RPMI8226 (cell line): ENCODE data around the gene KRT75.
A peak's percentile ranks its signal among the peaks of the same experiment; 100 is the strongest.

ENCODE experiments used
- DNase-seq: peaks from one replicate; pipeline ENCODE4 v3.0.0-alpha.2; 2015

Gene KRT75

DNA sequence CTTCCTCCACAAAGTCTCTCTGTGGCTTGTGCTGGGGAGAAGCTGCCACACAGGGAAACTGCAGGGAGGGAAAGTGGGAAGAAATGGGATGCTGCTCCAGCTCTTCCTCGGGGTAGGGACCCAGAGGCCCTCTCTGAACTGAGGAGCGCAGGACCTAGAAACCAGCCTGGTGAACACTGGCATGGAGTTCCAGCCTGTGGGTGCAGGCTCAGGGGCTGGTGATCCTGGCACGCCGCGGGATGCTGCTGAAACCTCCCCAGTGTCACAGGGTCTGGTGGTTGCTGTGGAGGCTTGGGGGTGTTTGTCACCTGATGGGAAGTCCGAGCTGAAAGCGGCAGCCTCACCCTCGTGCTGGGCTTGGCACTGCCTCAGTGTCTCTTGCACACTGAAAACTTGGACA, 5.2 kb upstream of the KRT75 start:
- no peak for DNase-seq

GRCh38 chr12:52438305-52439301, 4.4 kb upstream of the KRT75 start:
- no peak for DNase-seq

DNA sequence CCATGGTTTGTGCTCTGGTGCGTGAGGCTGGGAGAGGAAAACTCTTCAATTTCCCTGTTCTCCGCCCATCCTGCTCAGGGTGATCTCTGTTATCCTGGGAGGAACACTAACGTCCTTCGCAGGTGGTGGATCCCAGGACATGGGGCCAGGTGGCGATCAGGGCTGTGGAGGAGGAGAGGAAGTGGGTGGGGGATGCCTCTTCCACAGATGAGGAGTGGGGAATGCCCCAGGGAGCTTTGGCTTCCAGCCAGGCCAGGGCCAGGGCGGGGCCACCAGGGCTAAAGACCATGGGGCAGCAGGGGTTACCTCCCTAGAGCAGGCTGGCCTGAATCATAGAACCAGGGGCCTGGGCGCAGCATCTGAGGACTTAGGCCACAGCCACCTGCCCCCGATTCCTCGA, 3.3 kb upstream of the KRT75 start:
- no peak for DNase-seq

DNA sequence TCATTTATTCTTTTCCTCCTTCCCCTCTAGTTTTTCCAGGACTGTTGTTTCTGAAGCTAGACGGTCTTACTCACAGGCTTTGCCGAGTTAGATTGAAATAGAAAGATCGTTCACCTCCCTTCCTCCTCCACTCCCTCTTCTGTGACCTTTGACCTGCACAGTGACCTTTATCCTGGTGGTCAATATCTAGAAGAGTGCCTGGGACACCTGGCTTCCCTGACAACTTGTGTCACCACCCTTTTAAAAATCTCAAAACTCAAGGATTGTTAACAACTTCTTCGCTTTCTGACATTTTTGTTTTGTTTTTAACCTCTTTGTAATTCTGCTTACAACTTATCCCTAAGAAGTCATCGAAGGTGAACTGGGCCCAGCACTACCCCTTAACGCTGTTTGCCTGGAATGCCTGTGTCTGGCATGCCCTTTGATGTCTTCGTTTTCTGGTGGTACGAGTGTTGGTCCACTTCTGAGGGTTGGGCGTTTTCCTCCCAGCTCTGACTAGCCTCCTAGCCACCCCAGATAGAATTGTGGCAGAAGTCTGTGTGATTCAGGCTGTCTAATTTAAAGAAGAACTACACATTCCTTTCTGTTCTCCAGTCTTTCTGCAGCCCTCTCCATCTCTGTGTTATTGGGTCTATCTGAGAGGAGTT, 2.8 kb upstream of the KRT75 start:
- no peak for DNase-seq

DNA sequence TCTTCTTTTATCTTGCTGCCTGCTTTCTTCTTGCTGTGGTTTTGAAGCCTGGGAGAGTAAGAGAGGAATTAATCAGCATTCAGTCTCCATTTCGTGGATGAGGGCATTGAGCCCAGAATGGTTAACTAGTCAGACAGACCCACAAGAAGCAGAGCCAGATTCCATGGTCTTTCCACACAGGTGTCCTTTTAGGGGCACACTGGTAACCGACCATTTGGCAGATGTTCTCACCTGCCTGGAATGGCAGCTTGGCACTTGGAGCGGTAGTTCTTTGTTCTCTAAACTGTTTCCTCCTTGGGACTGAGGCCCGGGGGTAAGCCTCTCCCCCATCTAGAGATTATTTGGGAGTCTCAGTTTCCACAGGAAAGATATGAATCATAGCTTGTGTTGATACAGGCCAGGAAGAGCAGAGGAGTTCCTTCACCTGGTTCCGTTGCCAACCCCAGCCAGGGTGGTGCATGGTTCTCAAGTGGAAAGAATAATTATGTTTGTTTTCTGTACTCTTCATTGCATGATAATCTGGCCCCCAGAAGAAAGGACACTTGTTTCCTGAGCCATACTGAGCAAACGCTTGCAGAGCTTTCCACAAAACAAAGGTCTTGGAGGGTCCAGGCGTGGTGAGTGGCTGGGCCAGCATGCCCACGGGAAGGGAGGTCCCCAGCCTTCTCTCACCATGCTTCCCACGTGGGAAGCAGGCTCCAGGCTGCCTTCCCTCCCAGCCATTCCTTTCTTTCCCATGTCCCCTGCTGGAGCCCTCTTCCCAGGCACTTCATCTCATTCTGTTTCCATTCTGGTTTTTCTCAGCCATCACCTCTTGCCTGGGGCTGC, 2.0 kb upstream of the KRT75 start:
- no peak for DNase-seq

GRCh38 chr12:52435659-52435999, 1.5 kb upstream of the KRT75 start:
- DNase-seq = no peak

DNA sequence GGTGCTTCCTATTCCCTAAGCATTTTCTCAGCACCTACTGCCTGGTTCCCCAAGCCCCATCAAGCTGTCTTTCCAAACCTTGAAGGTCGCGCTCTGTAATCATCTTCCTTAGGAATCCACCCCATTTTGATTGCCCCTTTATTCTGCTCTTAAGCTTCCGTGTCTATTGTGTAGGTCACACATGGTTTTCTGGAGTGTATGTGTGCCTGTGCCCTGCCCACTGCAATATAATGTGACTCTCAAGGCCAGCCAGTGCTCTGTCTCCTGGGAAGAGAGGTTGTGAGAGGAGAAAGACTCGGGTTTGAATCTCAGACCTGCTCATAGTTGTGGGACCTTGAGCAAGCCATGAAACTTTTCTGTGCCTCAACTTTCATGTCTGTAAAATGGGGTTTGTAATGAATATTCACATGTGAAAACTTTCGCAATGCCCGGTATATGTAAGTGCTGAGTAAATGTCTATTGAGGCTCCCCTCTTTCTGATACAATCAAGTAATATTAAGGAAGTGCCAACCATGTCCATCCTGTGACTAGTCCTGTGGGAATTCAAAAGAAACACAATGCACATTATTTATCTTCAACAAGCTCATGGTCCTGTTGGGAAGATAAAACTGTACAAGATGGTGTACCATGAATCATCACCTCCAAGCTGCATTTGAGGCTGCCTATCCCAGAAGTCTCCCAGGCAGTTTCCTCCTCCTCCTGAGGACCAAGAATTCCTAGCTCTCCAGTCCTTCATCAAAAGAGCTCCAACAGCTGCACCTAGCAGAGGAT, 774 bp upstream of the KRT75 start:
- DNase-seq = no peak

- no peak for DNase-seq
Observed at GRCh38 chr12:52433501-52434080, 580 bp downstream of the KRT75 start.

GRCh38 chr12:52432559-52433207, 1.5 kb downstream of the KRT75 start:
- DNase-seq = no peak

- peak; percentile 60 for DNase-seq
Observed at GRCh38 chr12:52428121-52428520, 6.0 kb downstream of the KRT75 start.

DNA sequence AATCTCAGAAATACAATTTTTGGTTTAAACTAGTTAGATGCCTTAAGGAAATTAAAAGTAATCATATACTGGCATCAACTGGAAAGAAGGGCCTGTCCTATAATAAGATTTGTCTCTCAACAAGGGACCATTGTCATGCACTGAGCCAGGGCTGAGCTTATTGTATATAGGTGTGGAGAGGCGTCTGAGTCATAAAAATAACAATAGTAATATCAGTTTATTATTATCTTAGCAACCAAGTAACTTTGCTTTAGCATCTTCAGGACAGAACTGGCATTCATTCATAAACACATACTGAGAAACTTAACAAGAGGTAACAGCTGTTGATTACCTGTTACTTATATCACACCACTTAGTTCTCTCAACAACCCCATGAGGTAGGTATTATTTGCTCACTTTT, 7.1 kb downstream of the KRT75 start:
- DNase-seq = no peak

GRCh38 chr12:52426034-52426433, 8.1 kb downstream of the KRT75 start:
- DNase-seq = no peak

- no peak for DNase-seq
Observed at GRCh38 chr12:52425466-52425865, 8.7 kb downstream of the KRT75 start.

DNA sequence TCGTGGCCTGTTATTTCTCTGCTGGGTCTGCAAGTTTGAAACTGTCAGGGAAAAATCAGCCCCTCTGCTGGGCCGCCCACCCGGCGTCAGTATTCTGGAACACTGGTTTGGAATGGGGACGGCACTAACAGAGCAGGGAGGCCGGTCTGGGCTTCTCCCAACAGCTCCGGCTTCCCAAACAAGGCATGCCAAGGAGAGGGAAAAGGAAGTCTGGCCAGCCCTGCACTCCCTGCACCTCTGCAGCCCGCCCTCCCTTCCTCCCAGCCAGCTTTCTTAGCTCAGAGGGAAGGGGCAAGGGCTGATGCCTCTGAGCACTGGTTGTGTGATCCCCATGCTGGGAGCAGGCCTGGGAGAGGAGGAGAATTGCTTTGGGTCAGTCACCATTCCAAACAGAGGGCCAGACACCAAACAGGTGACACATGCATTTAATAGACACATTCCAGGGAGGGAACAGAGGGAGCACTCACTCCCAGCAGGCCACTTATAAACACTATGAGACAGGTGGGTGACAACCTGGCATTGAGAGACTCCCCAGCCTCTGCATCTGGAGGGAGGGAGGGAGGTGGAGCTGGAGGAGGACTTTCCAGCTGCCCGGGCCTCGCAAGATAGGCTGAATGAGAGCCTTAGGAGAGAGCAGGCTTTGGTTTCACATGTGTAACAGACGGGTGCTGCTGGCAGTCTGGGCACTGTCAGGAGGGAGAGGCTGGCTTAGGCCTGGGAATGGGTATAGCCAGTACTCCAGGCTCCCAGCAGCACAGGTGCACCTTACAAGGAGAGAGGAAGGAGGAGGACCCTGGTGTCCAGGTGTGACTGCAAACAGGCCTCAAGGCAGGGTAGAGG, 10.3 kb downstream of the KRT75 start:
- no peak for DNase-seq

DNA sequence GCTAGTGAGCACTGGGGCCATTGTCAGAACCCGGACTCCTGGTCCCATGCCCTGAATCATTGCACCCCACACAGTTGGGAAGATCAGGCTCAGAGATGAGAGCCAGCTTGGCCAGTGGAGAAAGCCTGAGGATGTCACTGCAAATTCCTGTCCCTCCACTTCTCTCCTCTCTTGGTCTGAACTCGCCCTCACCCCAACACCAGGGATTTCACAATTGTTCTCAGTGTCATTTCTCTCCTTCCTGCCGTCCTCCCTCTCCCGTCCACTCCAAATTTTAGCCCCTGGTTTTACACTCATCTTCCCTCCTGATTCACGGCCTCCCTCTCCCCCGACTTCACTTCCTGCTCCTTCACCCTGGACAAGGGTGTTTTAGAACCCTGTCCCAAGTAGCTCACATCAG, 11.1 kb downstream of the KRT75 start:
- no peak for DNase-seq

DNA sequence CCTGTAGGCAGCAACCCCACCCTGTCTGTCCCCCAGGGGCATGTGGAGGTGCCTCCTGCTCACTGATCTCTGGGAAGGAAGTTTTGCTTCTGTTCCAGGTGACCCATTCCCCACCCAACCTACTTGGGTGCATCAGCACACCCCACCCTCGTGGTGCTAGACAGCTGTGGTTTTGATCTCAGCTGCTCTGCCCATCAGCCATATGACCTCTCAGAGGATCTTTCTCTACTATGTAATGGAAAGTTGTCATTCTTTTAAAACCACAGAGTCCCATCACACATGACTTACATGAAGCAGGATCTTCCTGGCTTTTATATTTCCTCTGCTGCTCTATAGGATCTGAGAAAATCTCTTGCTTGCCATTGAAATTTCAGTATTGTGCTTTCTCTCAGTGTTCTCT, 14.5 kb downstream of the KRT75 start:
- DNase-seq = no peak

DNA sequence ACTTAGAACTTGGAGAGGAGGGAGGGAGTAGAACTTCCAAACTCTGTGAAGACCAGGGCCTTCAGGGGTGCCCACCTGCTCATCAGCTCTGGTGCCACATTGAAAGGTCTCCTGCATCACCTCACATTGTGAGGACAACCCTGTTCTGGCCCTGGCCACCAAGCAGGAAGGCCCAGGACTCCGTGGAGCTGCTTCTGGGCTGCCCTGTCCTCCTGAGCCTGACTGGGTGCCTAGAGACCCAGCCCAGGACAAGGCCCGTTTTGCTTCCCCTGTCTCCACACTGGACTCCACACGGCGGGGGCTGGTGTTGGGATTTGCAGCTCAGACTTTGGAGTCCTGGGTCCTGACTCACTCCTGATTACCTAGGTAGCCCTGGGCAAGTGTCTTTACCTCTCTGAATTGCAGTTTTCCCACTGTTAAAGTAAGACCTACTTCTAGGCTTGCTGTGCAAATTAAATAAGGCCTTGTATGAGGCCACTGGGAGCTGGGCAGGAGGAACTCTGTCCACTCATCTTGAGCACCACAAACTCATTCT, 15.5 kb downstream of the KRT75 start:
- DNase-seq = no peak

GRCh38 chr12:52417740-52418139, 16.4 kb downstream of the KRT75 start:
- DNase-seq = no peak

GRCh38 chr12:52416795-52417194, 17.4 kb downstream of the KRT75 start:
- no peak for DNase-seq
